GM21515 (cell line): ENCODE data around the gene PAXX.

Source experiments
- ATAC-seq: cut with Tn5 transposase; IDR thresholded peaks from one replicate; pipeline ENCODE4 v1.9.1; 2021; ENCODE audit not compliant: unreplicated experiment

Gene PAXX

DNA sequence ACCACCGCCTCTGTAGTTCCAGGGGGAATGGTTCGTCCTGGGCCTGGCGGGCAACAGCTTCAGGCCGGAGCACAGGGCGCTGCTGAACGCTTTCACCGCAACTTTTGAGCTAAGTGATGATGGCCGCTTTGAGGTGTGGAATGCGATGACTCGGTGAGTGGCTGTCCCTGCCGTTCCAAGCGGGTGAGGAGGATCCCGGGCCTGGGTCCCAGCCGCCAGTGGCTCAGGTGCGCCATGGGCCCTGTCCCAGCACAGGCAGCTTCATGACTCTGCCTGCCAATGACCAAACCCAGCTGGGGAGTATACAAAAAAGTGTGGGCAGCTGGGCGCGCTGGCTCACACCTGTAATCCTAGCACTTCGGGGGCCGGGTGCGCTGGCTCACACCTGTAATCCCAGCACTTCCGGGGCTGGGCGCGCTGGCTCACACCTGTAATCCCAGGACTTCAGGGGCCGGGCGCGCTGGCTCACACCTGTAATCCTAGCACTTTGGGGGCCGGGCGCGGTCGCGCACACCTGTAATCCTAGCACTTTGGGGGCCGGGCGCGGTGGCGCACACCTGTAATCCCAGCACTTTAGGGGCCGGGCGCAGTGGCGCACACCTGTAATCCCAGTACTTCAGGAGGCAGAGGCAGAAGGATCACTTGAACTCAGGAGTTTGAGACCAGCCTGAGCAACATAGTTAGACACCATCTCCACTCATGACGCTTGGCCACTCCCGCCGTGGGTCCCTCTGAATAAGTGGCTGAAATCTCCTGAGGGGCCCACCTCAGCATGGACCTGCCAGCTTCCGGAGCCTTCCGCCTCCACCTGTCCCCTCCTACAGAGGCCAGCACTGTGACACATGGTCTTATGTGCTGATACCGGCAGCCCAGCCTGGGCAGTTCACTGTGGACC lies 39.1 kb upstream of the PAXX start:
- ATAC-seq = no peak

DNA sequence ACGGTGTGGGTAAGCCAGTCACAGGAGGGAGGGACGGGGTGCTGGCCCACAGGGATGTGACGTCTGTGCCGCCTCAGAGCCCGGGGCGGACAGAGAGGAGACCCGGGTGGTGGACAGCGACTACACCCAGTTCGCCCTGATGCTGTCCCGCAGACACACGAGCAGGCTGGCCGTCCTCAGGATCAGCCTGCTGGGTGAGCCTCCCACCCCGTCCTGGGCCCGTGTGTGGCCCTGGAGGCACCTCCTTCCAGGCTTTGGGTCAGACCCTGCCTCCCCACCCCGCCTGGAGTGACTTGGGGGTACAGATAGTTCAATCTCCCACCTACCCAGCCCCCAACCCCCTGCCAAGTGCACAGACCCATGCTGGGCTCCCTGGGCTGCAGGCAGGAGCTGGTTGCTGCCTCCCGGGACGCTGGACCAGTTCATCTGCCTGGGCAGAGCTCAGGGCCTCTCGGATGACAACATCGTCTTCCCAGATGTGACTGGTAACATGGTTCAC lies 38.4 kb upstream of the PAXX start:
- no peak for ATAC-seq

DNA sequence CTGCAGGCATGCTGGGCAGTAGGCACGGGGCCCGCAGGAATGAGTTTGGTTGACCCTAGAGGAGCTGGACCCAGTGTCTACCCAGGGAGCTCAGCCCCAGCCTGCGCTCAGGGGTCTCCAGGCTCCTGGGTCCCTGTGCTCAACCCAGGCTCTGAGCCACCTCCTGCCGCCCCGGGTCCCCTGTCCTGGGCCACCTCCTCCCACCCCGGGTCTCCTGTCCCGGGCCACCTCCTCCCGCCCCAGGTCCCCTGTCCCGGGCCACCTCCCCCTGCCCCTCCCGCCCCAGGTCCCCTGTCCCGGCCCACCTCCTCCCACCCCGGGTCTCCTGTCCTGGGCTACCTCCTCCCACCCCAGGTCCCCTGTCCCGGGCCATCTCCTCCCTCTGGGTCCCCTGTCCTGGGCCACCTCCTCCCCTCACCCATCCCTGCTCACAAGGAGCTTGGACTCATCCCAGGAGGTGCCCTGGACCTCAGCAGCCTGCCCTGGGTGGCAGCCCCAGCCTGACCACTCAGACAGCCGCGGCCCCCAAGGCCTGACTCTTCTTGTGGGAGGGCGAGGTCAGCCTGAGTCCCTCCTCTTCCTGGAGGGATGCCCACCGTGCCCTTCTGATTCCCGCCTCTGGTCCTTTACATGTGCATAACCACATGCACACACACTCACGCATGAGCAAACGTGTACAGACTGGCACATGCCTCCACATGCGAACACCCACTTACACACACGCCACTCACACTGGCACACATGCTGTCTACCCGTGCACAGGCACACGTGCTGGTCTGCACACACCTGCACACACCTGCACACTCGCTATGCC lies 37.7 kb upstream of the PAXX start:
- ATAC-seq = no peak

DNA sequence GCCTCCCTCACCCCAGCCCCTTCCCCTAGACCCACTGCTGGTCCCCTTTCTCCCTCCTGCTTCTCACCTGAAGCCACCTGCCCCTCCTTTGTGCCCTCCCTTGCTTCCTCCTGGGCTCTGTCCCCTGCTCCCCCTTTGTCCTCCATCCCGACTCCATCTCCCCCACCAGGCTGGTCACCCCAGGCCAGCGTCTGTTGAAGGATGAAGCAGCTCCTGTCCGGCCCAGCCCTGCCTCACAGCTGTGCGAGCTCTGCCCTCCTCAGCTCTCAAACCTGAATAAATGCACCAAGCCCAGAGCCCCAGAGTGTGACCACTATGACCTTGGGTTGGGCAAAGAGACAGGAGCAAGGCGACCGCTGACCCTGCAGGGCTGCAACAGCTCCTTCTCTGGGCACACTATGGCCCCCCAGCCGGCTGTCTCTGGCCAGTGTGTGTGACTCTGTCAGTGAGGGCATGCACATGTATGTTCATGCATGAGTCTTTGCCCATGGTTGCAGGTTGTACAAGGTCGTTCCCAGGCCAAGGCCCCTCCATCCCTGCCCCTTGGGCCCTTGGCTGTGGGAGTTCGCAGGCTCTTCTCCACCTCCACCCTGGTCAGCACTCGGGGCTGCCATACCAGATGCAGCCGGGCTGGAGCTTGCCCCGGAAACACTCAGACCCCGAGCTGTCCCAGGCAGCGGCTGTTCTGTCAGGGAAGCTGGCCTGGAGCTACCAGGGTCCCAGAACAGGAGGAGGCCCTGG lies 36.9 kb upstream of the PAXX start:
- ATAC-seq = no peak

DNA sequence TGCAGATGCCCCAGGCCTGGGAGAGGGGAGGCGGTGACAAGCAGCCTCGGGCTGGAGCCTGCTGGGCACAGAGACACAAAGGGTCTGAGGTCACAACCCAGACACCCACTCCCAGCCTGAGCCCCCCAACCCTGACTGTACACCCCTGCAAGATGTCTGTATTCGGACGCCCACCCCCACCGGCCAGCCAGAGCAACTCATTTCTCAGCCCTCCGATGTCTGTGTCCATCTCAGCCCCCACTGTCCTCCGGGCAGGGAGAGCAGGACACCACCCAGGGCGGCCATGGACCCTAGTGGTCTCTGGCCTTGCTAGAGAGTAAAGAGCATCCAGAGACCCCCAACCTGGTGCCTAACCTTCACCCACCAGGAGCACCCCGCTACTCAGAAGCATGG lies 36.3 kb upstream of the PAXX start:
- ATAC-seq = no peak

DNA sequence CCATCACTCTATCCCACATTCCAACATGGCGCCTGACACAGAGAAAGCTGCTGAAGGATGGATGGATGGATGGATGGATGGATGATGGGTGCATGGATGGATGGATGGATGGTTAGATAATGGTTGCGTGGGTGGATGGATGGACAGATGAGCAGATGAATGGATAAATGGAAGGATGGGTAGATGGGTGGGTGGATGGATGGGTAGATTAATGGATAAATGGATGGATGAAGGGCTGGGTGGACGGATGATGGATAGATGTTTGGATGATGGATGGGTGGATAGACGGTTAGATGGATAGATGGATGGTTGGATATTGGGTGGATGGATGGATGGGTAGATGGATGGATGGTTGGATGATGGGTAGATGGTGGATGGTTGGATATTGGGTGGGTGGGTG lies 35.6 kb upstream of the PAXX start:
- no peak for ATAC-seq

DNA sequence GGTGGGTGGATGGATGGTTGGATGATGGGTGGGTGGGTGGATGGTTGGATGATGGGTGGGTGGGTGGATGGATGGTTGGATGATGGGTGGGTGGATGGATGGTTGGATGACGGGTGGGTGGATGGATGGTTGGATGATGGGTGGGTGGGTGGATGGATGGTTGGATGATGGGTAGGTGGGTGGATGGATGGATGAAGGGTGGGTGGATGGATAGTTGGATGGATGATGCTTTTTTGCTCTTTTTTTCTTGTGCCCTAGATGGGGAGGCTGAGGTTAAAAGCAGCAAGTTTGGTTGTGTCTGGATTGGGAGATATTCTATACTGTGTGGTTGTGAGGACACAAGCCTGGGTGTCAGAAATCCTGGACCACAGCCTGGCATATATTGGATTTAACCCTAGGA lies 34.8 kb upstream of the PAXX start:
- ATAC-seq = no peak

DNA sequence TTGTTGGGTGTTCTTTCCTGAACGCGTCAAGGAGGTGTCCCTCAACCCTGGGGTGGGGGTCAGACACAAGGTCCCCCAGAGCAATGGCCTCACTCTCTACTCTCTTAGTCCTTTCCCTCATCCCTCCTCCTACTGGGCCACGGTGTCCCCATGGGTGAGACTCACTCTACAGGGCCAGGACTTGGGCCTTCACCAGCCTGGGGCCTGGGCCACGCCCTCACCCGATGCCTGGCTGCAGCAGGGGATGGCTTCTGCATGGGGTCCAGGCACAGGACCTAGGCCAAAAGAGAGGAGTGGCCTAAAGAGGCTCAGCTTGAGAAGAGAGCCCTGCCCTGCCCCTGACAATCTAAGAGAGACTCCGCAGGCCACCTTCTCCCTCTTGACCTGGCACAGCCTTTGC lies 34.3 kb upstream of the PAXX start:
- no peak for ATAC-seq

DNA sequence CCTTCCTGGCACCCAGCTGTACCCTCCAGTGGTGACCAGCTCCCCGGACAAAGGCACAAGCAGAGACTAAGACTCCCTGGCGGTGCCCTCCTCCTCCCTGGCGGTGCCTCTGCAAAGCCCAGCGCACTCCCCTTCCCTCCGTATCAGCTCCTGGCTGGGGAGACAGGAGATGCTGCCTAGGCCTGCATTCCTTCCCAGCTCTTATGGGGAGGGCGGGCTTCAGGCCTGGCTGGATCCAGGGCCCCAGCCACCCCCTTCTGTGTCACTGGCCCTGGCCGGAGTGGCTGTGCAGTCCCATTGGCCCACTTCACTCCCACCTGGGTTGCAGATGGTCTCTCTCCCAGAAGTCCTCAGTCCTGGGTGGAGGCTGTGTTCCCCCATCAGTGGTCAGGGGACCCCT lies 33.7 kb upstream of the PAXX start:
- no peak for ATAC-seq

DNA sequence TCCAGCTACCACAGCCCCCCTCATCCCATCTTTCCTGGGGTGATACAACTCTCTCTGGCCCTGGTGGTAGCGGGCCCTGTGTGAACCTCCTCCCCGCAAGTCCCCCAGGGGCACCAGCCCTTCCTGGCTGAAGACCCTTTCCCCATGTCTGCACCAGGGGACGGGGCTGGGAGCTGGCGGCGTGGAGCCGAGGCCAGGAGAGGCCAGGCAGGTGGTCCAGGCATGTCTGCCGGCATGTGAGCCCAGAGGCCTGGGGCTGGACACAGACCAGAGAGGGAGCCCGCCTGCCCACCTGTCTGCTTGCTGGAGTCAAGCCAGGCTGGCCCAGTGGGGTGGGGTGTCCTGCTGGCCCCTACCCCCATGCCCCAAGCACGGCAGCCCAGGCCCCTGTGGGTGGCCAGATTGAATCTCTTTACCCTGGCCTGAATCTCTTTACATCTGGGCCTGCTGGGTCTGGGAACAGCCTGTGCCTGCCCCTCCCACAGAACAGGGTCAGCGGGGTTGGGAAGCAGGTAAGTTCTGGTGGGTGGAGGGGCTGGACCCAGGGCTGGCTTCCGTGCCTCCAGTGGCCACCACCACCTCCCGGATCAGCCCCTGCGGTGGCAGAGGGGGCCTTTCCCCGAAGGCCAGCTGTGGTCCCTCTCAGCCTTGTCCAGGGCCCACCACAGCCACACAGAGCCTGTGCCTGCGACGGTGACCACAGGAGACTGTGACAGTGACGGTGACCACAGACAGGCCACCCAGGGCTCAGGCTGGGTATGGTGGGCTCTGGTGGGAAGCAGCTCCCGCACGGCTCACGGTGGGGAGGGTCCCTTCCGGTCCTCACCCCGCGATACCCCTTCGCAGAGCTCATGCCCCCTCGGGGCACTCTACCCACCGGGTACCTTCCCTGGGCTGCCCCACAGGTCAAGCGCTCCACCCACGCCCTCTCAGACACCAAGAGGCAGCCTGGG lies 33.0 kb upstream of the PAXX start:
- ATAC-seq = no peak

DNA sequence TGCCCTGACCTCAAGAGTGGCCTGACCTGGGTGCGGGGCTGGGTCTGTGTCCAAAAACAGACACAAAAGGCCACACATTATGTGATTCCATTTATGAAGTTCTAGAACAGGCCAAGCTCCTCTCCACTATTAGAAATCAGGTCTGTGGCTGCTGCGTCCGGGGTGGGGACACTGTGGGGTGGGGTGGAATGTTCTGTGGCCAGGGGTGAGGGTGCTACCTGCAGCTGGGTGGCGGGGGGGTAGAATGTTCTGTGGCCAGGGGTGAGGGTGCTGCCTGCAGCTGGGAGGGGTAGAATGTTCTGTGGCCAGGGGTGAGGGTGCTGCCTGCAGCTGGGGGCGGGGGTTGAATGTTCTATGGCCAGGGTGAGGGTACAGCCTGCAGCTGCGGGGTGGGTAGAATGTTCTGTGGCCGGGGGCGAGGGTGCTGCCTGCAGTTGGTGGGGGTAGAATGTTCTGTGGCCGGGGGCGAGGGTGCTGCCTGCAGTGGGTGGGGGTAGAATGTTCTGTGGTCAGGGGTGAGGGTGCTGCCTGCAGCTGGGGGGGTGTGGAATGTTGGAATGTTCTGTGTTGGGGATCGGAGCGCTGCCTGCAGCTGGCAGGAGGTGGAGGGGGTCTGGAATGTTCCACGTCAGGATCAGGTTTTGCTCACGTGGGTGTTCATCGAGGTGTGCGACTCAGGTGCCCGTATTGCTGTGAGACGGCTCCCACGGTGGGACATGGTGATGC lies 31.8 kb upstream of the PAXX start:
- no peak for ATAC-seq

DNA sequence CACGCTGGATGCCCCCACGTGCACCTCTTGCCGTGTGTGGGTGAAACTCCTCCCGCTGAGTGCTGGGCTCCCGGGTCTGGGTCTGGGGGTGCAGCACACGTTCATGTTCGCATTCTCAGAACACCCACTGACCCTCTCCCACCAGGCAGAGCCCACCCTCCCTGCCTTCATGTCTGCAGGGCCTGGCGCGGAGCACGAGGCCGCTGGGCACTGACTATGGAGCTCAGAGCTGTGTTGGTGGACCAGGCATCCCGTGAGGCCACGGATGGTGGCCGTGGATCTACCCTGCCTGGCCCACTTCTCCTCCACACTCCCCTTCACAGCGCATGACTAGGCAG lies 31.3 kb upstream of the PAXX start:
- ATAC-seq = no peak

DNA sequence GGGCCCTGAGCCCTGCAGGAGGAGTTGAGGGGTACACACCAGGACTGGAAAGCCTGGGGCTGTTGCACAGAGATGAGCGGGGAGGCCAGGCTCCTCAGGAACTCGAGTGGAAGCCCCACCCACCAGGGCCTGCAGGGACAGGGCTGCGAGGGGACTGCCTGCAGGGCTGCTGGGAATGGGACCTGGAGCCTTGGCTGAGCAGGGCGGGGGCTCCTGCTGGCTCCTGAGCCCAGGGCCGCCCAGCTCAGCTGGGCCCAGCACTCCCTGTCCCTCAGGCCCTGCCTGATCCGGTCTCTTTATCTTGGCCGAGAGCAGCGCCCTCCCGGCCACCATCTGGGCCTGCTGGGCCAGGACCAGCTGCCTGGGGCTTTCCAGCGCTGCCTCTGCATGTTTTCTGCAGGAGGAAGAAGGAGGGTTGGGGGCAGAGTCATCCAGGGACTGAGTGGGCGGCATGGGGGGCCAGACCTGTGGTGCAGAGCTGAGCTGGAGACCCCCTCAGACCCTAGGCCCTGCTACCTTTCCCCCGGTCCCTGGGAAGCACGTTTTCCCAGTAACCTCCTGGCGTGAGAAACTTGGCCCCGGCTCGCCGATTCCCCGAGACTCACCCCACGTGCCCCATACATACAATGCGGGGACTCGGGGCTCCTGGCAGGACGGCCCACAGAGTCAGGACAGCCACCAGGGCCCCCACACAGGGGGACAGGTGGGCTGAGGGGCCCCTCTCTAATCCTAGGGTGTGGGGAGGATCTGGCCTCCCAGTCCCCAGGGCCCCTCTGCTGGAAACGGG lies 30.8 kb upstream of the PAXX start:
- ATAC-seq = no peak

DNA sequence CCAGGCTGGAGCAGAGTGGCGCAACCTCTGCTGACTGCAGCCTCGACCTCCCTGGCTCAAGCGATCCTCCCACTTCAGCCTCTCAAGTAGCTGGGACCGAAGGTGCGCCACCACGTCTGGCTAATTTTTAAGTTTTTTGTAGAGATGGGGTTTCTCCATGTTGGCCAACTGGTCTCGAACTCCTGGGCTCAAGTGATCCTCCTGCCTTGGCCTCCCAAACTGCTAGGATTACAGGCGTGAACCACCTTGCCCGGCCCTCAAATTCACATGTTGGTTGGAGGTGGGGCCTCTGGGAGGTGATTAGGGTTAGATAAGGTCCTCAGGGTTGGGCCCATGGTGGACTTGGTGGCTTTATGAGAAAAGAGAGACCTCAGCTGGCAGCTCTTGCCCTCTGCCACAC lies 30.1 kb upstream of the PAXX start:
- no peak for ATAC-seq

DNA sequence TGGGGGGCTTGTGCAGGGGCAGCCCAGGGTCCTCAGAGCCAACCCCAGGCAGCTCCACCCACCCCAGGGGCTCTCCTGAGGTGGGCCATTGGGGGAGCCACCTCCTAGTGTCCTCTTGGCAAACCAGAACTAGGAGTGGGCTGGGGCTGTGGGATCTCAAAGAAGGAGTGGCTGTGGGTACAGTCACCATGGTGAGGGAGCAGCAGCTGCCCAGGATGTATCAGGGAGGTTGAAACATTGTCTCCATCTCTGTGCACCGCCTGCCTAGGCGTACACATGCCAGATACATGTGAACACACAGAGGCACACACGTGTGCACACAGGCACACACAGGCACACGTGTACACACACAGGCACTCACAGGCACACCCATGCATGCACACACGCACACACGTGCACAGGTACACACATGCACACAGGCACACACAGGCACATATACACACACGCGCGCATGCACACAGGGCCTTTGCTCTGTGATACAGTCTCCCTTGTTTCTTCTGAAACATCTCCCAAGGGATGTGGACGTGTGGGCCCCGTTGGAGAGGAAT lies 29.4 kb upstream of the PAXX start:
- no peak for ATAC-seq

DNA sequence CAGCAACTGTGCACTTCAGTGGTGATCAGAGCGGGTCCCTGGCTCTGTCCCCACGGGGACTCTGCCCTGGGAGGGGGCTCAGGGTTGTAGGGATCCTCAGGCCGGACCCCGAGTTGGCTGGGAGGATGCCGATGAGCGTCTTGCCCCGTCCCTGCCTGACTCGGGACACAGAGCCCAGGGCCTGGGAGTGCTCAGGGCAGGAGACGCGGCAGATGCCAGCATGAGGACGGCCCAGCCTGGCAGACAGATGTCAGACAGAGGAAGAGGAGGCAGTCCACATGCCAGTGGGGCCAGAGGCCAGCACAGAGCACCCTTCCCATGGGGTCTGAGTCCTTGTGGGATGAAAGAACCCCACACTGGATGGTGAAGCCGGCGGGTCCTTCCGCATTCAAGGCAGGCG lies 28.9 kb upstream of the PAXX start:
- ATAC-seq = no peak

DNA sequence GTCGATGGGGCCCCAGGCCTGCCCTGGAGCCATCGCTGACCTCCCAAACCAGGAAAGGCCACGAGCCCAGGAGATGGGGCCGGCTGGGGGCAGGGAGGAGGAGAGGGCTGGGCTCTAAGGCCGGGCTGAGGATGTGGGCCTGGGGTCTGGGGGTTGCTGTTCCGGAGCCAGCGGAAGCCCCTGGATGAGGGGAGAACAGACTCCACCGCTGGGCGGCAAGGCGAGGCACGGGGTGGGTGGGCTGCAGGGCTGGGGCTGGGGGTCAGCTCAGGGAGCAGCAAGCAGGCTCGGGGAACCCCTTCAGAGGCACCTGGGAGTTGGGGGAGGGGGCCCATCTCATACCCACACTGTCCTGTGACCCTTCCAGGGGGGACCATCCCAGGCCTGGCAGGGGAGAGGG lies 28.5 kb upstream of the PAXX start:
- no peak for ATAC-seq

DNA sequence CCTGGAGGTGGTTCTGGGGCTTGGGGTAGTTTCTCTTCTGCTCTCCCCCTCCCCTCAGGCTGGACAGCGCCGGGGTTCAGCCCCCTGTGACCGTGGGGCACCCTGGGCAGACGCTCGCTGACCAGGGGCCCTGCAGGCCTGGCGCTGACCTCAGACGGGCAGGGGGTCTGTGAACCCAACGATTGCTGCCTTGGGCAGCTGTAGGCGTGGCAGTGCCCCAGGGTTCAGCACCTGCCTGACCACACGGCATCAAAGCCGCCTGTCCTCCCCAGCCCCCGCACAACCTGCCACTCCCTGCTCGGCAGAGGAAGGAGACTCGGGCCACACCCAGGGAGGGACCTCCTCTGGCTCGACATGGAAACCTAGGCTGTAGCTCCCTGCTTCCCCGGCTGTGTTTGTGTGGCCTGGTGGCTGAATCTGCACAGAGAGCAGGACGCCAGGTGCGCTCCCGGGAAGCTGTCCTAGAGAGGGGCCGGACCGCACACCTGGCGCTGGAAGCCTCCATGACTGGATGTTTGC lies 28.0 kb upstream of the PAXX start:
- ATAC-seq = no peak
